HAP-1 (cell line): ENCODE results near the gene SPP1.
"Not testable (repeated sequence)": the region's sequence is repeated elsewhere in the genome, so short reads cannot be mapped to it uniquely, and the experiment has no call there.

Experiments
- DNase-seq, 2 experiments: peaks; one replicate each; pipeline ENCODE4 v3.0.0-alpha.2; 2016 to 2020; ENCODE audit warnings: low spot score in 2 of 2
- H3K27me3 ChIP-seq: fragments of 250-450 bp; sonication (Bioruptor Pico); 2 replicates; pipeline ENCODE4 v1.5.1; 2020; ENCODE audit warnings: low read depth, mild to moderate bottlenecking, moderate library complexity
- H3K36me3 ChIP-seq: fragments of 250-450 bp; sonication (Bioruptor Pico); replicated peaks from 2 replicates; pipeline ENCODE4 v1.5.1; 2020; ENCODE audit warnings: mild to moderate bottlenecking
- H3K4me1 ChIP-seq: fragments of 250-450 bp; sonication (Bioruptor Pico); 2 replicates; pipeline ENCODE4 v1.5.1; 2020; ENCODE audit warnings: mild to moderate bottlenecking
- H3K4me3 ChIP-seq: fragments of 250-450 bp; sonication (Bioruptor Pico); 2 replicates; pipeline ENCODE4 v1.5.1; 2020; ENCODE audit warnings: mild to moderate bottlenecking, moderate library complexity
- H3K9me3 ChIP-seq: fragments of 250-450 bp; sonication (Bioruptor Pico); 2 replicates; pipeline ENCODE4 v1.5.1; 2020; ENCODE audit warnings: mild to moderate bottlenecking, moderate library complexity
- in situ Hi-C: fragments of 300-500 bp; cut with MboI; formaldehyde crosslinking; loops from 3 replicates; pipeline ENCODE4 v1.14.3; 2020; ENCODE audit warnings: low sequenced_read_pairs, inconsistent platforms, mixed read lengths

Gene SPP1

GRCh38 chr4:87975466-87975865 is at the start of gene SPP1:
SPP1 (plus strand) TSS chr4:87975714; CDS start chr4:87976896, 1,182 bp downstream.
- H3K36me3 ChIP-seq = no peaks in the 10 kb centered on the region
- no peaks in the 10 kb centered on the region for H3K9me3 ChIP-seq
- H3K27me3 ChIP-seq = peaks cover 52% of the 10 kb centered on the region
- peak in 1 of 2 experiments; percentile 26 for DNase-seq
- H3K4me1 ChIP-seq = peaks cover 7% of the 10 kb centered on the region; the same call in 1 of the 2 replicates
- no peak within 1 kb of the TSS for H3K4me3 ChIP-seq
- in situ Hi-C loops = no loop called here

GRCh38 chr4:87926554-87927098 is 48.9 kb upstream of the SPP1 start:
- Histone ChIP-seq H3K36me3 (no peaks in the 10 kb centered on the region), H3K27me3 (peaks cover 32% of the 10 kb centered on the region), H3K4me1 (no peaks in the 10 kb centered on the region), H3K4me3 (no peak overlapping the region), H3K9me3 (peaks cover 2% of the 10 kb centered on the region; the same call in 1 of the 2 replicates)
- in situ Hi-C loops = no loop called here
- DNase-seq = no peak

DNA sequence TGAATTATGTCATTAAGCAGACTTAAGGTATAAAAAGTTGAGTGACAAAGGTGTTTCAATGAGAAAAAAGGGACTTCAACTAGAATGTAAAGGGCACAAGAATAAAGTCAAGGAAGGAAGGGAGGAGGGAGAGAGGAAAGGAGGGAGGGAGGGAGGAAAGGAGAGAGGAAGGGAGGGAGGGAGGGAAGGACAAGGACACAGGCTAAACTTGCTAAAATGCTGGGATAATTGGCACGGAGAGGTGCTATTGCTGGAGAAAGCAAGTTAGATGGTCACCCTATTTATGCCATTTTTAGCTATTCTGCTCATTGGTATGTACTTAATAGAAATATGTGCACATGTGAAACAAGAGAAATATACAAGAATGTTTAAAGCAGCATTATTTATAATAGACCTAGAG is 44.9 kb upstream of the SPP1 start:
- Histone ChIP-seq H3K9me3 (peaks cover 2% of the 10 kb centered on the region; the same call in 1 of the 2 replicates), H3K27me3 (peaks cover 32% of the 10 kb centered on the region), H3K4me1 (no peaks in the 10 kb centered on the region), H3K36me3 (no peaks in the 10 kb centered on the region), H3K4me3 (no peak overlapping the region)
- DNase-seq = no peak
- in situ Hi-C loops = no loop called here

DNA sequence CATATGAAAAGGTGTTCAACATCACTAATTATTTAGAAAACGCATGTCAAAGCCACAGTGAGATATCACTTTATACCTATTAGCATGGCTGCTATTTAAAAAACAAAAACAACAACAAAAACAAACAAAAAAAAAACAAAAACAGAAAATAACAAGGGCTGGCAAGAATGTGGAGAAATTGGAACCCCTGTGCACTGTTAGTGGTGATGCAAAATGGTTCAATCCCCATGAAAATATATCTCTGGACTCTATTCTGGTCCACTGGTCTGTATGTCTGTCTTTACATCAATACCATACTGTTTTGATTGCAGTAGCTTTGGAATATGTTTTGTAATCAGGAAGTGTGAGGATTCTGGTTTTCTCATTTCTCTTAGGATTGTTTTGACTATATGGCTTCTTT is 43.6 kb upstream of the SPP1 start:
- H3K9me3 ChIP-seq = peaks cover 2% of the 10 kb centered on the region; the same call in 1 of the 2 replicates
- no peaks in the 10 kb centered on the region for H3K4me1 ChIP-seq
- no peaks in the 10 kb centered on the region for H3K36me3 ChIP-seq
- no peak overlapping the region for H3K4me3 ChIP-seq
- DNase-seq = no peak
- H3K27me3 ChIP-seq = peaks cover 21% of the 10 kb centered on the region
- in situ Hi-C loops = no loop called here

DNA sequence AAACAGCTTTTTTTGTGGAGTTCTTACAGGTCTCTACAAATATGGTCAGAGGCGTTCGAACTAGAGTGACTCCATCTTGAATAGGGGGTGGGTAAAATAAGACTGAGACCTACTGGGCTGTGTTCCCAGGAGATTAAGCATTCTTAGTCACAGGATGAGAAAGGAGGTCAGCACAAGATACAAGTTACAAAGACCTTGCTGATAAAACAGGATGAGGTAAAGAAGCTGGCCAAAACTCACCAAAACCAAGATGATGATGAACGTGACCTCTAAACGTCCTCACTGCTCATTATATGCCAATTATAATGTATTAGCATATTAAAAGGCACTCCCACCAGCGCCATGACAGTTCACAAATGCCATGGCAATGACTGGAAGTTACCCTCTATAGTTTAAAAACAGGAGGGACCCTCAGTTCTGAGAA is 42.8 kb upstream of the SPP1 start:
- in situ Hi-C loops = no loop called here
- no peaks in the 10 kb centered on the region for H3K36me3 ChIP-seq
- H3K9me3 ChIP-seq = peaks cover 2% of the 10 kb centered on the region; the same call in 1 of the 2 replicates
- no peaks in the 10 kb centered on the region for H3K4me1 ChIP-seq
- no peak overlapping the region for H3K4me3 ChIP-seq
- H3K27me3 ChIP-seq = peaks cover 17% of the 10 kb centered on the region
- DNase-seq = no peak

- in situ Hi-C loops = no loop called here
Observed at GRCh38 chr4:87933337-87933736, 42.2 kb upstream of the SPP1 start.

DNA sequence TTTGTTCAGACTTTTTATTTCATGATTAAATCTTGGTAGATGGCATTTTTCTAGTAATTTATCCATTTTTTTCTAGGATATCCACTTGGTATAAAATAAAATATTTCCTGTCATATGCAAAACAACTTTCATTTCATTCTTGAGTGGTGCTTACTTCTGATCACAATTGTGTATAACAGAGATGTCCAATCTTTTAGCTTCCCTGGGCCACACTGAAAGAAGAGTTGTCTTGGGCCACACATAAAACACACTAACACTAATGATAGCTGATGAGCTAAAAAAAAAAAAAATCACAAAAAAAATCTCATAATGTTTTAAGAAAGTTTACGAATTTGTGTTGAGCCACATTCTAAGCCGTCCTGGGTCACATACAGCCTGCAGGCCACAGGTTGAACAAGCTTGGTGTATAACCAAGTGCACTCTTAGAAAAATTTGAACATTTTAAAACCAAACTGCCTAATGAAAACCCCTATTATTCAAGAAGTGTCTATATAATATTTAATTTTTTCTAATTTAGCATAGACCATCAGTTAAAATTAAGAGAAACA is 41.3 kb upstream of the SPP1 start:
- no peaks in the 10 kb centered on the region; the same call in 1 of the 2 replicates for H3K4me1 ChIP-seq
- no peaks in the 10 kb centered on the region for H3K36me3 ChIP-seq
- H3K27me3 ChIP-seq = peaks cover 24% of the 10 kb centered on the region
- no peak overlapping the region for H3K4me3 ChIP-seq
- in situ Hi-C loops = no loop called here
- H3K9me3 ChIP-seq = peaks cover 2% of the 10 kb centered on the region
- DNase-seq = no peak

More at GRCh38 chr4:87933337-87933736, 42.2 kb upstream of the SPP1 start:
- peaks cover 22% of the 10 kb centered on the region for H3K27me3 ChIP-seq
- peaks cover 2% of the 10 kb centered on the region for H3K9me3 ChIP-seq
- DNase-seq = no peak
- H3K36me3 ChIP-seq = no peaks in the 10 kb centered on the region
- H3K4me3 ChIP-seq = no peak overlapping the region
- H3K4me1 ChIP-seq = no peaks in the 10 kb centered on the region

GRCh38 chr4:87934973-87935372 is 40.5 kb upstream of the SPP1 start:
- Histone ChIP-seq H3K4me3 (no peak overlapping the region), H3K9me3 (peaks cover 2% of the 10 kb centered on the region), H3K4me1 (peaks cover 3% of the 10 kb centered on the region; the same call in 1 of the 2 replicates), H3K27me3 (peaks cover 26% of the 10 kb centered on the region), H3K36me3 (no peaks in the 10 kb centered on the region)
- no peak for DNase-seq
- in situ Hi-C loops = no loop called here

GRCh38 chr4:87935954-87936353 is 39.6 kb upstream of the SPP1 start:
- DNase-seq, in situ Hi-C loops, H3K4me1 ChIP-seq: not testable (repeated sequence)

GRCh38 chr4:87937523-87937922 is 38.0 kb upstream of the SPP1 start:
- Histone ChIP-seq H3K4me1 (peaks cover 11% of the 10 kb centered on the region), H3K4me3 (no peak overlapping the region), H3K27me3 (peaks cover 36% of the 10 kb centered on the region), H3K9me3 (no peaks in the 10 kb centered on the region; the same call in 1 of the 2 replicates), H3K36me3 (no peaks in the 10 kb centered on the region)
- in situ Hi-C loops = no loop called here
- no peak for DNase-seq

More at GRCh38 chr4:87935954-87936353, 39.6 kb upstream of the SPP1 start:
- not testable (repeated sequence) for H3K4me3 ChIP-seq, H3K9me3 ChIP-seq, H3K36me3 ChIP-seq
- H3K27me3 ChIP-seq = peaks cover 23% of the 10 kb centered on the region

DNA sequence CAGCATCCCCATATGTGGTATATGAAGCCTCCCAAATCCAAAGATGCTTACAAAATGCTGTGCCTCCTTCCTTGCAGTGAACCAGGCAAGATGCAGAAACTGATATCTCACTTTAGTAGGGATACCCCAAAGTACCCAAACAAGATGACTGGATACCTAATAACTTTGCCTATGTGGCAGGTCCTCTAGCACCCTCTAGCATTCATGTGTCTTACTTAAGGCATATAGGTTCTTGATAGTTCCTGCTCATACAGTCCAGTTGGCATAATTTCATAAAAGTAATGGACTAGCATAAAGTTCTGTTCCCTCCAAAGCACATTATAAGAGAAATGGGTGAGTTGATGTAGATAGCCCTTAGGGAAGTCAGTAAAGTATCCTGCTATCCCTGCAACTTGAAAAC is 36.8 kb upstream of the SPP1 start:
- in situ Hi-C loops = no loop called here
- no peaks in the 10 kb centered on the region; the same call in 1 of the 2 replicates for H3K9me3 ChIP-seq
- DNase-seq = no peak

DNA sequence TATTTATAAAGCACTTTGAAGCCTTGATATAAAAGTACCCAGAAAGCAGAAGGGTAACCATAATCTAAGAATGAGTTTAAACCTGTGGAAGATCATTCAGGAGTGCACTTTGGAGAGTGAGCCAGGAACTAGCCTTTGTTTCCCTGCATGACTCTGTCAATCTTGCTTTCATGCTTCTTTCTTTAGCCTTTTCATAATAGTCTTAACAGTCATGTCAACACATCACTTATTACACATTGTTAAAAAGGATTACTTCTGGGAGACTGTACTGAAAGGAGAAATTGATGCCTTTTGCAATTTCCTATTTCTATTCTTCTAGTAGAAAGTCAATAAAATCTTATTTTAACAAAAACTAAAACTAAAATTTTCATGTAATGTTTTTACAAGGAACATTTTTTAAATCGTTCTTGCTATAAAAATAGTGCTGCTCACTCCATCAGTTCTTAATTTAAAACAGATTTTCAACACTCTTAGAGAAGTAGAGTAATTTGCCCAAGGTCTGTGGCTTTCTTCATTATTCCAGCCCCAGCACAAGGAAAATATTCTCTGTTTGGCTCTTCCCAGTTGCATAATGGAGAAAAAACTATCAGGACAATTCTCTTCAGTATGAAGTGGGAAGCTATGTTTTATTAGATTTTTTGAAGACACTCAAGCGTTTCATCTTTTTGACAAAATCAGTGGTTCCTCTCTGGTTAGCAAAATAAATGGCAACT is 35.4 kb upstream of the SPP1 start:
- Histone ChIP-seq H3K4me1 (peaks cover 11% of the 10 kb centered on the region), H3K36me3 (no peaks in the 10 kb centered on the region), H3K27me3 (peaks cover 58% of the 10 kb centered on the region), H3K9me3 (no peaks in the 10 kb centered on the region; the same call in 1 of the 2 replicates), H3K4me3 (no peak overlapping the region)
- in situ Hi-C loops = no loop called here
- peak; percentile 21 to 93 for DNase-seq

More for the DNA sequence above, 36.8 kb upstream of the SPP1 start:
- Histone ChIP-seq H3K27me3 (peaks cover 46% of the 10 kb centered on the region), H3K4me1 (peaks cover 11% of the 10 kb centered on the region), H3K4me3 (no peak overlapping the region), H3K36me3 (no peaks in the 10 kb centered on the region)

GRCh38 chr4:87940809-87941208 is 34.7 kb upstream of the SPP1 start:
- DNase-seq, H3K9me3 ChIP-seq, in situ Hi-C loops, H3K36me3 ChIP-seq, H3K4me3 ChIP-seq: not testable (repeated sequence)
- Histone ChIP-seq H3K4me1 (peaks cover 11% of the 10 kb centered on the region), H3K27me3 (peaks cover 58% of the 10 kb centered on the region)
